ENCODE measurements around the gene ADNP2. TPM values are rescaled to one million over a fixed set of nuclear protein-coding genes. Genes with fewer than 3 reads are reported as not detected.

The ADNP2 gene, protein sequence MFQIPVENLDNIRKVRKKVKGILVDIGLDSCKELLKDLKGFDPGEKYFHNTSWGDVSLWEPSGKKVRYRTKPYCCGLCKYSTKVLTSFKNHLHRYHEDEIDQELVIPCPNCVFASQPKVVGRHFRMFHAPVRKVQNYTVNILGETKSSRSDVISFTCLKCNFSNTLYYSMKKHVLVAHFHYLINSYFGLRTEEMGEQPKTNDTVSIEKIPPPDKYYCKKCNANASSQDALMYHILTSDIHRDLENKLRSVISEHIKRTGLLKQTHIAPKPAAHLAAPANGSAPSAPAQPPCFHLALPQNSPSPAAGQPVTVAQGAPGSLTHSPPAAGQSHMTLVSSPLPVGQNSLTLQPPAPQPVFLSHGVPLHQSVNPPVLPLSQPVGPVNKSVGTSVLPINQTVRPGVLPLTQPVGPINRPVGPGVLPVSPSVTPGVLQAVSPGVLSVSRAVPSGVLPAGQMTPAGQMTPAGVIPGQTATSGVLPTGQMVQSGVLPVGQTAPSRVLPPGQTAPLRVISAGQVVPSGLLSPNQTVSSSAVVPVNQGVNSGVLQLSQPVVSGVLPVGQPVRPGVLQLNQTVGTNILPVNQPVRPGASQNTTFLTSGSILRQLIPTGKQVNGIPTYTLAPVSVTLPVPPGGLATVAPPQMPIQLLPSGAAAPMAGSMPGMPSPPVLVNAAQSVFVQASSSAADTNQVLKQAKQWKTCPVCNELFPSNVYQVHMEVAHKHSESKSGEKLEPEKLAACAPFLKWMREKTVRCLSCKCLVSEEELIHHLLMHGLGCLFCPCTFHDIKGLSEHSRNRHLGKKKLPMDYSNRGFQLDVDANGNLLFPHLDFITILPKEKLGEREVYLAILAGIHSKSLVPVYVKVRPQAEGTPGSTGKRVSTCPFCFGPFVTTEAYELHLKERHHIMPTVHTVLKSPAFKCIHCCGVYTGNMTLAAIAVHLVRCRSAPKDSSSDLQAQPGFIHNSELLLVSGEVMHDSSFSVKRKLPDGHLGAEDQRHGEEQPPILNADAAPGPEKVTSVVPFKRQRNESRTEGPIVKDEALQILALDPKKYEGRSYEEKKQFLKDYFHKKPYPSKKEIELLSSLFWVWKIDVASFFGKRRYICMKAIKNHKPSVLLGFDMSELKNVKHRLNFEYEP
- polyA plus RNA-seq (2012; ENCODE audit: low read depth, missing spikeins) = 9.4 TPM

DNA sequence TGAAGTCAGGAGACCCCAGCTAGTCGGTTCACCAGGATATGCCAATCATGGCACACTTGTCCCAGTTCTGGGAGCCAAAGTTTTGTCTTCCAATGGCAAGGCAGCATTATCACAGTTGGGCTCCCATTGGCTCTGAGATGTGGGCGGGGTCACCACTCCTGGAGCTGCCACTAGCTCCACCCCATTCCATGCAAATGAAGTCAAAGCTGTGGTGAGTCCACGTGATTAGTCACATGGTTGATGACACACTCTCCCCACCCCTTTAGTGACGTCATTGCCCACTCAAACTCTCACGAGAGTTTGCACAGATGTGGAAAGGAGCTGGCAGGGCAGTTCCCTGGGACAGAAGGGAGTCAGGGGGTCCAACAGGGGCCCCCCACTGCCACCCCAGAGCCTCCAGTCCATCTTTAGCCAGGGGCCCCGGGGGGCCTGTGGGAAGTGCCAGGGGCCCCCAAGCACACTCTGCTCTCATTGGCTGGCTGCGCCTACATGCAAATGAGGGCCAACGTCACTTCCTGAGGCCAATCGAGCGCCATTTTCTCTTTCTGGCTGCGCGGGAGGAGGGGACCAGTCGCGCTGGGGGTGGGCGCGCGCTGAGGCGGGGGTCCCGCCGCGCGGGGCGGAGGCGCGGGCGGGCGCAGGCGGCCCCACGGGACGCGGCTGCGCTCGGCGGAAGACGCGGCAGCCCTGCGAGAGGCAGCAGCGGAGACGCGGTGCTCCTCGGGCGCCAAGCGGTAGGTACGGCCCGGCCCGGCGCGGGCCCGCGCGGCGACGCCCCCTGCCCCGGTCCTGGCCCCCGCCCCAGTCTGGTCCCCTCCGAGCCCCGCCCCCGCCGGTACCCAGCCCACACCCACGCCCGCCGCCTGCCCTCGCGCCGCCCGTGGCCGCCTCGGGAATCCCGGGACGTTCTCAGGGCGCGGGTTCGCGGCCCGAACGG lies at the start of gene ADNP2:
TSS of gene ADNP2 (plus strand) at position 524 of the 937 bp plus-strand sequence. CDS start 8,281 bp downstream, outside the sequence.
- DNase-seq (ENCODE audit: insufficient read length, low spot score) (peak; percentile 68), FAIRE-seq (peak; percentile 97)
- TF ChIP-seq POLR2AphosphoS5 (IDR thresholded peaks at IDR 0.05; ENCODE audit: low read depth, low read length) (peak; percentile 85), PAX5 (IDR thresholded peaks at IDR 0.05; ENCODE audit: insufficient read depth, low read length, severe bottlenecking) (no peak), SPI1 (IDR thresholded peaks at IDR 0.05; ENCODE audit: low read depth, low read length) (no peak), TAF1 (IDR thresholded peaks at IDR 0.05; ENCODE audit: low read depth, low read length) (0 out of 2 replicates have a peak, but pooled peaks have one; percentile 54), POU2F2 (IDR thresholded peaks at IDR 0.05; ENCODE audit: low read depth, low read length) (peak; percentile 95), POLR2A (IDR thresholded peaks at IDR 0.05; ENCODE audit: low read depth, low read length) (peak; percentile 56)

DNA sequence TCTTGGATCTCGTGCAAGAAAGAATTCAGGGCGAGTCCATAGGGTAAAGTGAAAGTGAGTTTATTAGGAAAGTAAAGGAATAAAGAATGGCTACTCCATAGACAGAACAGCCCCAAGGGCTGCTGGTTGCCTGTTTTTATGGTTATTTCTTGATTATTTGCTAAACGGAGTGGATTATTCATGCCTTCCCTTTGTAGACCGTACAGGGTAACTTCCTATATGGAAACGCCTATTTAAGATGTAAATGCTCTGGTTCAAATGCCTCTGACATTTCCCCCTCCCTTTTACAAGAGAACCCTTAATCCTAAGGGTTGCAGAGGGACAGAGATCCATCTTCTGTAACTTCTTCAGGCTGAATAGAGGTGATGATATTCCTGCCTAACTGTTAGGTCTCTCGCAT lies 49.1 kb upstream of the ADNP2 start:
- FAIRE-seq = no peak
- TF ChIP-seq POLR2A (IDR thresholded peaks at IDR 0.05; ENCODE audit: low read depth, low read length) = no peak
- no peak for DNase-seq (ENCODE audit: insufficient read length, low spot score)

DNA sequence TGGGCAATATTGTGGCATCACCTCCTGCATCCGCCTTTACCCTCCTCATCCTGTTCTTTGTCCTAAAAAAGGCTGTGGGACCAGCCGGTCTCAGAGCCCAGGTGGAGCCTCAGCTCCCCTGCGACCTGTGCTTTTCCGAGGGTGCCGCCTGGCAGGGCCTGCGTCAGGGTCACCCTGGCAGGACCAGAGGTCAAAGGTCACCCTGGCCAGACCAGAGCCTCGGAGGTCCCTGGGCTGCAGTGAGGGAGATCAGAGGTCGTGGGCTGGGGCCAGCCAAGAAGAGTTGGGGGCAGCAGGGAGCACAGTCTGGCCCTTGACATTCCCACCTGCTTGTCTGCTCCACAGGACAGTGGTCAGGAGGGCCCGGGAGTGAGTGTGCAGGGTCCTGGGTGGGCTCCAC lies 43.4 kb upstream of the ADNP2 start:
- TF ChIP-seq POLR2A (IDR thresholded peaks at IDR 0.05; ENCODE audit: low read depth, low read length) (no peak), POLR2AphosphoS5 (IDR thresholded peaks at IDR 0.05; ENCODE audit: low read depth, low read length) (no peak), TAF1 (IDR thresholded peaks at IDR 0.05; ENCODE audit: low read depth, low read length) (no peak), PAX5 (IDR thresholded peaks at IDR 0.05; ENCODE audit: insufficient read depth, low read length, severe bottlenecking) (no peak), POU2F2 (IDR thresholded peaks at IDR 0.05; ENCODE audit: low read depth, low read length) (no peak), SPI1 (IDR thresholded peaks at IDR 0.05; ENCODE audit: low read depth, low read length) (no peak)
- no peak for FAIRE-seq

DNA sequence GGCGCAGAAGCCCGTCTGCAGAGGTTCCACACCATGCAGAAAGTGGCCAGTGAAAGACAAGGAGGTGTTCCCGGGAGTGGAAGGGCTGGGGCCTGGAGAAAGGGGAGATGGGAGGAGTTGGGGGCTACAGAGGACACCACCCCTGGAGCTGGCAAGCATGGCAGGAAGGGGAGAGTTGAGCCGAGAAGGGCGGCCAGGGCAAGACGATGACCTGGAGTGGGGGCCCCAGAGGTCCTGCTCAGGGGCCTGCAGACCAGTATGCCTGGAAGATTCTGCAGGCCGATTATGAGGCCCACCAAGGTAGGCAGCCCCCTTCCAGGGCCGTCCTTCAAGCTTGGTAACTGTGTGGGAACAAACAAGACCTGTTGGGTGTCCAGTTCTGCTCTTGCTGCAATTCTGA lies 41.7 kb upstream of the ADNP2 start:
- FAIRE-seq = no peak
- TF ChIP-seq TAF1 (IDR thresholded peaks at IDR 0.05; ENCODE audit: low read depth, low read length) (no peak), PAX5 (IDR thresholded peaks at IDR 0.05; ENCODE audit: insufficient read depth, low read length, severe bottlenecking) (no peak), POU2F2 (IDR thresholded peaks at IDR 0.05; ENCODE audit: low read depth, low read length) (no peak), POLR2AphosphoS5 (IDR thresholded peaks at IDR 0.05; ENCODE audit: low read depth, low read length) (no peak), POLR2A (IDR thresholded peaks at IDR 0.05; ENCODE audit: low read depth, low read length) (no peak), SPI1 (IDR thresholded peaks at IDR 0.05; ENCODE audit: low read depth, low read length) (no peak)

More for the DNA sequence above, 43.4 kb upstream of the ADNP2 start:
- DNase-seq (ENCODE audit: insufficient read length, low spot score) = no peak

DNA sequence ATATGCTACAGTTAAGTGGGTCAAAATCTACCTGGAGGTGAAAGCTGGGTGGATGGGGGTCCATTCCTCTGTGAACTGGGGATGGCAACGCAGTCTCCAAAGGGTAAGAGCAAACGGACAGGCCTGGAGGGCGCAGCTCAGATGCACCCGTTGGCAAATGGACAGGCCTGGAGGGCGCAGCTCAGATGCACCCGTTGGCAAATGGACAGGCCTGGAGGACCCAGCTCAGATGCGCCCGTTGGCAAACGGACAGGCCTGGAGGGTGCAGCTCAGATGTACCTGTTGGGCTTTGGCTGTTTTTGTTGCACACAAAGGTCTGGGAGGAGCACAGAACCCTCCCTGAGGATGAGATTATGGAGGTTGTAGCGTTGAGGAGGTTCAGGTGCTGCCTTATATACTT lies 41.2 kb upstream of the ADNP2 start:
- TF ChIP-seq TAF1 (IDR thresholded peaks at IDR 0.05; ENCODE audit: low read depth, low read length) (no peak), PAX5 (IDR thresholded peaks at IDR 0.05; ENCODE audit: insufficient read depth, low read length, severe bottlenecking) (no peak), POLR2AphosphoS5 (IDR thresholded peaks at IDR 0.05; ENCODE audit: low read depth, low read length) (no peak), POU2F2 (IDR thresholded peaks at IDR 0.05; ENCODE audit: low read depth, low read length) (no peak), POLR2A (IDR thresholded peaks at IDR 0.05; ENCODE audit: low read depth, low read length) (no peak), SPI1 (IDR thresholded peaks at IDR 0.05; ENCODE audit: low read depth, low read length) (no peak)
- FAIRE-seq (no peak), DNase-seq (ENCODE audit: insufficient read length, low spot score) (no peak)

More for the DNA sequence above, 41.7 kb upstream of the ADNP2 start:
- DNase-seq (ENCODE audit: insufficient read length, low spot score) = no peak

DNA sequence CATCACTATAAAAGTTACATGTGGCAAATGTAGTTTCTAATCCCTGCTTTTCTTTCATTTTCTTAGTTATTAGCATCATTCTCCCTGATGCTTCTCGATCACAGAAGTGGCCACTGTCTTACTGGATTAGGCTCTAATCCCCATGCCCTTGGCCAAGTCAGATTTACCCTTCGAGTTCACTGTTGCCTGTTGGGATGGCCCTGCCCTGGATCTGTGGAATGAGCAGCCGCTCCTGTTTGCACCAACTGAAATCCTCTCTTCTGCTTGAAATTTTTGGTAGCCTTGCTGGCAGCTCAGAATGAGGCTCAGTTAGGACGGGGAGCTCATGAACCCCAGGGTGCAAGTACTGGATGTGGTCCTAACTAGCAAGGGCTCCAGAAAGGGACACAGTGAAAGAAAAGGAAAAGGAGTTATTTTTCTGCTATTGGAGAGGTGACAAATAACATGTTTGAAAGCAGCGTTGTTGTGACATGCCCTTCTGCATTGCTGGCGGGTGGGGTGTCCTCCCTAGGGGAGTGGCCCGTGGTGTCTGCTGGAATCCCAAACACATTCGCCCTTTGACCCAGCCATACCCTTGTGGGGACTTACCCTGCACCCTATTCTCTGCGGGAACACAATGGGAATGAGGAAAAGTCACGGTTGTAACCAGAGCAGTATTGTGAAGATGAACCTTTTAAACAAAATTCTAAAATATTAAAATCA lies 40.3 kb upstream of the ADNP2 start:
- TF ChIP-seq POLR2A (IDR thresholded peaks at IDR 0.05; ENCODE audit: low read depth, low read length) = no peak
- no peak for TF ChIP-seq SPI1 (IDR thresholded peaks at IDR 0.05; ENCODE audit: low read depth, low read length)
- FAIRE-seq (no peak), DNase-seq (ENCODE audit: insufficient read length, low spot score) (no peak)

DNA sequence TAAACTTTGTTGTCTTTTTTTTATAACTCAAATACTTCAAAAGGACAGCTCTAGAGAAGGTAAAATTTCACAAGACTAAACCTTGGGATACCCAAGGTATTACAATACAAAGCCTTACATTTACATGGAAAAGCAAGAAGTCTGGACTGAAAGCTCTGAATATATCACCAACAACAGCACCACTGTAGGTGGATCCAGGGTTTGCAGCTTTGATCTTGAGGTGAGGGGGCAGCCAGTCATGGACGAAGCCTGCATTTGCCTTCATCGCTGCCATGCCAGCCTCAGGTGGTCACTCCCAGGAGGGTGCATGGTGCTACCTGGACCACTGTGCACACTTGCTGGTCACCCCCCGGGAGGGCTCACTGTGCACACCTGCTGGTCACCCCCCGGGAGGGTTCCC lies 38.2 kb upstream of the ADNP2 start:
- no peak for DNase-seq (ENCODE audit: insufficient read length, low spot score)
- TF ChIP-seq POU2F2 (IDR thresholded peaks at IDR 0.05; ENCODE audit: low read depth, low read length) = no peak
- no peak for TF ChIP-seq TAF1 (IDR thresholded peaks at IDR 0.05; ENCODE audit: low read depth, low read length)
- no peak for TF ChIP-seq SPI1 (IDR thresholded peaks at IDR 0.05; ENCODE audit: low read depth, low read length)
- TF ChIP-seq POLR2AphosphoS5 (IDR thresholded peaks at IDR 0.05; ENCODE audit: low read depth, low read length) = no peak
- no peak for TF ChIP-seq PAX5 (IDR thresholded peaks at IDR 0.05; ENCODE audit: insufficient read depth, low read length, severe bottlenecking)
- TF ChIP-seq POLR2A (IDR thresholded peaks at IDR 0.05; ENCODE audit: low read depth, low read length) = no peak
- no peak for FAIRE-seq

DNA sequence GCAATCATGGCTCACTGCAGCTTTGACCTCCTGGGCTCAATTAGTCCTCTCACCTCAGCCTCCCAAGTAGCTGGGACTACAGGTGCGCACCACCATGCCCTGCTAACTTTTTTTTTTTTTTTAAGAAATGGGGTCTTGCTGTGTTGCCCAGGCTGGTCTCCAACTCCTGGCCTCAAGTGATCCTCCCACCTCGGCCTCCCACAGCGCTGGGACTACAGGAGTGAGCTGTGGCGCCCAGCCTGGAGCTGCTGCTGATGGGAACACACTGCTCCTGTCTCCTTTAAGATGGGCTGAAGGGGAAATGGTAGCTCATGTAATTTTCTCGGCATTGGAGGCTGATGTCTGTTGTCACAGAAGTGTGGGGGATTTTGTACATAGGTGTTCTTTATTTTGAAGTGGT lies 34.9 kb upstream of the ADNP2 start:
- no peak for TF ChIP-seq POLR2AphosphoS5 (IDR thresholded peaks at IDR 0.05; ENCODE audit: low read depth, low read length)
- TF ChIP-seq POU2F2 (IDR thresholded peaks at IDR 0.05; ENCODE audit: low read depth, low read length) = no peak
- no peak for TF ChIP-seq POLR2A (IDR thresholded peaks at IDR 0.05; ENCODE audit: low read depth, low read length)
- TF ChIP-seq SPI1 (IDR thresholded peaks at IDR 0.05; ENCODE audit: low read depth, low read length) = no peak
- TF ChIP-seq TAF1 (IDR thresholded peaks at IDR 0.05; ENCODE audit: low read depth, low read length) = no peak
- no peak for TF ChIP-seq PAX5 (IDR thresholded peaks at IDR 0.05; ENCODE audit: insufficient read depth, low read length, severe bottlenecking)
- FAIRE-seq (no peak), DNase-seq (ENCODE audit: insufficient read length, low spot score) (no peak)
